ENCODE data around the gene WAC.

DNA sequence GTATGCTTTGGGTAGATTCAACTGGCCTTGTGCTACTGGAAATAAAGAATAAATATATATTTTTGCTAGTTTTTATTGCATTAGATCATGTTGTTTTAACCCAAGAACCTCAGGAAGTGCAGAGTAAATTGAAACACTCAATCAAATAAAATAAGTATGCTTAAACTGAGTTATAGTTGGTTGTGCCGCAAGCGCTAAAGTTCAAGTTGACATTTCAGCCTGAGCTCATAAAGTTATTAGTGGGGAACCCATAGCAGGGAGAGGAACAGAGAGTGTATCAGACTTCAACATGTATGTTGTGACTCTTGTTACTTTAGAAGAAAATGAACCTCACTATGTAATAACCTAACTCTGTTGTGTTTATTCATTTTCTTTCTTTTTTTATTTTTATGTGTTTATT lies 119.2 kb downstream of the WAC start:
- TF ChIP-seq, protein P1, sequence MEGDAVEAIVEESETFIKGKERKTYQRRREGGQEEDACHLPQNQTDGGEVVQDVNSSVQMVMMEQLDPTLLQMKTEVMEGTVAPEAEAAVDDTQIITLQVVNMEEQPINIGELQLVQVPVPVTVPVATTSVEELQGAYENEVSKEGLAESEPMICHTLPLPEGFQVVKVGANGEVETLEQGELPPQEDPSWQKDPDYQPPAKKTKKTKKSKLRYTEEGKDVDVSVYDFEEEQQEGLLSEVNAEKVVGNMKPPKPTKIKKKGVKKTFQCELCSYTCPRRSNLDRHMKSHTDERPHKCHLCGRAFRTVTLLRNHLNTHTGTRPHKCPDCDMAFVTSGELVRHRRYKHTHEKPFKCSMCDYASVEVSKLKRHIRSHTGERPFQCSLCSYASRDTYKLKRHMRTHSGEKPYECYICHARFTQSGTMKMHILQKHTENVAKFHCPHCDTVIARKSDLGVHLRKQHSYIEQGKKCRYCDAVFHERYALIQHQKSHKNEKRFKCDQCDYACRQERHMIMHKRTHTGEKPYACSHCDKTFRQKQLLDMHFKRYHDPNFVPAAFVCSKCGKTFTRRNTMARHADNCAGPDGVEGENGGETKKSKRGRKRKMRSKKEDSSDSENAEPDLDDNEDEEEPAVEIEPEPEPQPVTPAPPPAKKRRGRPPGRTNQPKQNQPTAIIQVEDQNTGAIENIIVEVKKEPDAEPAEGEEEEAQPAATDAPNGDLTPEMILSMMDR (conservative IDR thresholded peaks at IDR 0.05; ENCODE audit: low read length), result no peak
- no peak for TF ChIP-seq EZH2phosphoT487 (IDR thresholded peaks at IDR 0.05; ENCODE audit: borderline replicate concordance, low read depth, low read length)
